Ovary (tissue), 9 donors: ENCODE results near the gene MYMX. TPM values are rescaled to one million over a fixed set of nuclear protein-coding genes. Genes with fewer than 3 reads are reported as not detected.

Source experiments
- DNase-seq, 5 donors: peaks; one replicate each; pipeline ENCODE4 v3.0.0-alpha.2; 2019 to 2020
- H3K27ac ChIP-seq, 2 donors: fragments of 200-600 bp; one replicate each; pipeline versions ENCODE4 v1.5.1 to v1.8.0; 2019 to 2022
- H3K27me3 ChIP-seq: fragments of 200-600 bp; one replicate; pipeline ENCODE4 v1.8.0; 2022
- H3K36me3 ChIP-seq: fragments of 200-600 bp; sonication (generic); one replicate; pipeline ENCODE4 v1.5.1; 2019
- H3K4me1 ChIP-seq: one replicate; pipeline ENCODE4 v1.8.1; 2013; ENCODE audit warnings: mild to moderate bottlenecking, moderate library complexity; ENCODE audit not compliant: insufficient read depth
- H3K4me3 ChIP-seq: fragments of 200-600 bp; sonication (generic); one replicate; pipeline ENCODE4 v1.5.1; 2017
- H3K9me3 ChIP-seq, 2 donors: fragments of 200-600 bp in 1 of 2; sonication (generic) in 1 of 2; one replicate each; pipeline versions ENCODE4 v1.5.1 to v1.8.1; 2013 to 2019; ENCODE audit warnings: mild to moderate bottlenecking in 1 of 2, moderate library complexity in 1 of 2
- CTCF ChIP-seq, 3 donors: fragments of 450-650 bp in 2 of 3; fragments of 200-600 bp in 1 of 3; IDR thresholded peaks; one replicate each; pipeline versions ENCODE4 v1.5.1 to v1.8.0; 2016 to 2022; ENCODE audit warnings: antibody characterized with exemption in 3 of 3, mild to moderate bottlenecking in 1 of 3
- EP300 ChIP-seq: sonication (generic); formaldehyde crosslinking; IDR thresholded peaks from one replicate; pipeline ENCODE4 v1.6.1; 2017; ENCODE audit warnings: antibody characterized with exemption
- POLR2A ChIP-seq: fragments of 450-650 bp; IDR thresholded peaks from one replicate; pipeline ENCODE4 v1.6.1; 2017; ENCODE audit warnings: antibody characterized with exemption, mild to moderate bottlenecking, moderate library complexity
- WGBS, 3 donors: extraction: QIAGEN DNeasy Blood & Tissue Kit in 1 of 3; methylation state at CpG; one replicate each; pipeline versions ENCODE4 v1.1.5 to v1.1.7; 2013 to 2017; 5-methylcytosine and 5-hydroxymethylcytosine counted together
- intact Hi-C, 4 donors: fragments of 100-400 bp; cut with DNase I; formaldehyde crosslinking; loops; one replicate each; pipeline versions ENCODE4 v1.11.0 to v1.15.1; 2022 to 2023
- polyA plus RNA-seq, 2 donors: library from polyadenylated mRNA; stranded (reverse); fragments of 200-250 nt in 1 of 2; fragments of 350-450 nt in 1 of 2; fragmentation: Illumina TruSeq in 1 of 2; extraction: RNeasy Lipid Tissue Mini Kit (QIAGEN cat#74804) in 1 of 2; gene quantifications; one replicate each; pipeline ENCODE4 v1.2.3, GENCODE V29; 2013 to 2014
- total RNA-seq, 7 donors: library from RNA; depleted of rRNA in 2 of 7; stranded (reverse); fragments of >200 nt in 2 of 7; fragmentation: NEBNext Ultra II Directional in 3 of 7; extraction: Animal tissue kit (Norgen Biotek cat#: 25700) in 3 of 7; gene quantifications; one replicate each; pipeline versions ENCODE4 v1.1.0 to v1.2.4, GENCODE V29; 2016 to 2023
- donor health status: DM: no; HTN: no; CAD: no; lungs with moderate emphysema.
- donor health status: DM: no; HTN: no; CAD: no.
- donor health status: Bipolar disorder and iron deficiency.
- donor health status: DM: yes; HTN: yes; CAD: no.
- donor health status: DM: no; HTN: no; CAD: no.
- donor health status: DM: yes; HTN: yes; CAD: no.

The MYMX gene
- total and polyA plus RNA-seq, 9 donors: 0.40 to 0.50 (median 0.42) TPM; not detected in 5

GRCh38 chr6:44237021-44237812, 20.5 kb downstream of the MYMX start:
- Histone ChIP-seq H3K4me1 (peaks cover 10% of the 10 kb centered on the region), H3K4me3 (peak overlapping the region; percentile 53), H3K36me3 (no peaks in the 10 kb centered on the region), H3K9me3 (no peaks in the 10 kb centered on the region), H3K27me3 (no peaks in the 10 kb centered on the region), H3K27ac (peak overlapping the region; percentile 40 to 89)
- TF ChIP-seq EP300: no peak
- no peak for TF ChIP-seq CTCF (IDR thresholded peaks at IDR 0.05)
- TF ChIP-seq POLR2A: no peak
- intact Hi-C loops: loop anchor here (2.0 to 5.0 kb wide), 3 partner anchors 14 to 135 kb away; partner anchors contain the start of gene SLC29A1 (in 1 of the 4)
- 34 to 38% (median 37%) methylated on average over 22 of the region's 22 CpGs for WGBS, 3 donors
- peak; percentile 84 to 92 (median 86) for DNase-seq

GRCh38 chr6:44237813-44238433, 21.2 kb downstream of the MYMX start:
- no peak for TF ChIP-seq EP300
- peak; percentile 63 for TF ChIP-seq POLR2A
- peak; percentile 86 to 99 (median 98) for TF ChIP-seq CTCF (IDR thresholded peaks at IDR 0.05)
- 1 to 2% (median 2%) methylated on average over 37 to 42 of the region's 42 CpGs for WGBS, 3 donors
- intact Hi-C loops: loop anchor here (2.0 to 5.0 kb wide), 3 partner anchors 15 to 136 kb away; partner anchors contain the start of gene SLC29A1 (in 1 of the 4)
- no peaks in the 10 kb centered on the region for H3K36me3 ChIP-seq
- no peaks in the 10 kb centered on the region for H3K9me3 ChIP-seq
- peak overlapping the region; percentile 53 for H3K4me3 ChIP-seq
- H3K27ac ChIP-seq: peak overlapping the region; percentile 40 to 89
- H3K4me1 ChIP-seq: peaks cover 10% of the 10 kb centered on the region
- H3K27me3 ChIP-seq: no peaks in the 10 kb centered on the region
- DNase-seq: peak; percentile 77 to 89 (median 85)

DNA sequence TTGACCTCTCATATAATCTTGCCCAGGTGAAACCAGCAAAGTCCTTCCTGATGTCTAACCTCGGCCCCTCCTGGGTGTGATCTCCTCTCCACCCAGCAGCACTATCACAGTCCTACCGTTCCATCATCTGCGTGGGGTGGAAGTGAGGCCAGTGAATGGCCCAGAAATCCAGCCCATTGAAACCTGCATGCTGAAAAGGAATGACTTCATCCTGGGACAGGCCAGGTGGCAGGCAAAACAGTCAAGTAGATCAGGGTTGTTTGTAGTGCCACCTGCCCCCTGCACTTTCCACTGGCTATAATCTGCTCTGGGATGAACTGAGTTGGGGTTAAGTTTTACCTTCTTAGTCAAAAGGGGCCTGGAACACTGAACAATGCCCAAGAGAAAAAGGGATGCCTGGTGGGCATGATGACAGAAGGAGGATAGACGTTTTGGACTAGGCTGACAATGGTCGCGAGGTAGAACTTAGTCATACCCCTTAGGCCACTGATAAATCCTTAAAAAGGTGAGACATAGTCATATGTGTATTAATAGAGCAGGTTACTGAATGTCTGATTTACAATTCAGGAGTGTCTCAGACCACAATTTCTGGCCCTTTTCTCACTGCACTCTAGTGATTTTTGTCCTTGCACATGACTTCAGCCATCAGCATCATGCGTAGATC, 22.1 kb downstream of the MYMX start:
- Histone ChIP-seq H3K4me1 (peaks cover 10% of the 10 kb centered on the region), H3K9me3 (no peaks in the 10 kb centered on the region), H3K27me3 (no peaks in the 10 kb centered on the region), H3K36me3 (no peaks in the 10 kb centered on the region), H3K4me3 (no peak overlapping the region), H3K27ac (no peak overlapping the region)
- WGBS, 3 donors: 84 to 86% (median 85%) methylated on average over 7 of the region's 7 CpGs
- DNase-seq: peak in 2 of 5 donors; percentile 12 to 28
- intact Hi-C loops: loop anchor here in 3 of 4 donors (5.0 kb wide), 2 partner anchors 67 to 137 kb away; no protein-coding TSS in a partner anchor
- TF ChIP-seq EP300 (no peak), POLR2A (no peak), CTCF (IDR thresholded peaks at IDR 0.05) (no peak)

DNA sequence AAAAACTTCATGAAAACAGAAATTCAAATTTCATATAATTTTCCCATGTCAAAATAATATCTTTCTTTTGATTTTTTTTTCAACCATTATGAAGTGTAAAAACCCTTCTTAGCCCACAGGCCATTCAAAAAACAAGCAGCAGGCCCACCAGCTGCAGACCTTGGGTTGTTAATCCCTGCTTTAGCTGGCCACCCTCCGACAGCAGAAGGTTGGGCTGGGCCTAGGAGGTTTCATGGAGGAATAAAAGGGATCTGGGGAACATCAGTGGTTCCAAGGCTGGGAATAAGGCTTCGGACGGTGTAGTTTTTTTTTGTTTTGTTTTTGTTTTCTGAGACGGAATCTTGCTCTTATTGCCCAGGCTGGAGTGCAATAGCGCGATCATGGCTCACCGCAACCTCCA, 26.6 kb downstream of the MYMX start:
- 82 to 91% (median 82%) methylated on average over 7 of the region's 7 CpGs for WGBS, 3 donors
- H3K36me3 ChIP-seq: no peaks in the 10 kb centered on the region
- H3K4me3 ChIP-seq: no peak overlapping the region
- H3K9me3 ChIP-seq: no peaks in the 10 kb centered on the region
- DNase-seq: no peak
- no peak overlapping the region for H3K27ac ChIP-seq
- intact Hi-C loops: no loop called here
- TF ChIP-seq POLR2A (no peak), EP300 (no peak), CTCF (IDR thresholded peaks at IDR 0.05) (no peak)
- H3K4me1 ChIP-seq: peaks cover 5% of the 10 kb centered on the region
- no peaks in the 10 kb centered on the region for H3K27me3 ChIP-seq
